Left lung (tissue), 10 donors: ENCODE results near the gene RXRG. TPM values are rescaled to one million over a fixed set of nuclear protein-coding genes. Genes with fewer than 3 reads are reported as not detected.

ENCODE experiments used
- ATAC-seq: fragments of 200-7000 bp; cut with Tn5 transposase; one replicate; pipeline ENCODE4 v1.9.1; 2020; ENCODE audit warnings: moderate library complexity
- DNase-seq, 4 donors: peaks; one replicate each; pipeline ENCODE4 v3.0.0-alpha.2; 2013 to 2020
- H3K27ac ChIP-seq, 2 donors: fragments of 200-600 bp; sonication (generic) in 1 of 2; one replicate each; pipeline versions ENCODE4 v1.5.0 to v1.8.0; 2020 to 2021
- H3K27me3 ChIP-seq, 2 donors: fragments of 200-600 bp; sonication (generic) in 1 of 2; one replicate each; pipeline versions ENCODE4 v1.5.0 to v1.8.0; 2020 to 2021
- H3K36me3 ChIP-seq, 2 donors: fragments of 200-600 bp; sonication (generic) in 1 of 2; one replicate each; pipeline versions ENCODE4 v1.5.0 to v1.8.0; 2020 to 2021
- H3K4me1 ChIP-seq, 2 donors: fragments of 200-600 bp; one replicate each; pipeline ENCODE4 v1.8.0; 2021
- H3K4me3 ChIP-seq, 2 donors: fragments of 200-600 bp; sonication (generic) in 1 of 2; one replicate each; pipeline versions ENCODE4 v1.5.0 to v1.8.0; 2020 to 2021; ENCODE audit warnings: mild to moderate bottlenecking in 1 of 2
- H3K9me3 ChIP-seq, 2 donors: fragments of 200-600 bp; sonication (generic) in 1 of 2; one replicate each; pipeline versions ENCODE4 v1.5.0 to v1.8.0; 2020 to 2021
- intact Hi-C, 2 donors: fragments of 100-400 bp; cut with DNase I; formaldehyde crosslinking; loops; one replicate each; pipeline versions ENCODE4 v1.11.2 to v1.14.2; 2022
- polyA plus RNA-seq, 6 donors: library from polyadenylated mRNA; unstranded; fragments of 120-200 nt; gene quantifications; one replicate each; pipeline ENCODE4 v1.2.1, GENCODE V29; 2013; ENCODE audit not compliant: insufficient read length in 6 of 6
- total RNA-seq, 2 donors: library from RNA; stranded (reverse); fragmentation: NEBNext Ultra II Directional; extraction: Animal tissue kit (Norgen Biotek cat#: 25700); gene quantifications; one replicate each; pipeline ENCODE4 v1.2.1, GENCODE V29; 2021
- TF ChIP-seq, protein P1 (sequence below), 2 donors: fragments of 200-600 bp; sonication (generic) in 1 of 2; IDR thresholded peaks; one replicate each; pipeline versions ENCODE4 v1.5.0 to v1.8.0; 2021; ENCODE audit warnings: antibody characterized with exemption in 2 of 2
- donor health status: DM: no; HTN: yes; CAD: no.
- donor health status: DM: no; HTN: no; CAD: no.

RXRG gene
- total and polyA plus RNA-seq, 8 donors = 1.1 to 18.4 (median 14.1) TPM

DNA sequence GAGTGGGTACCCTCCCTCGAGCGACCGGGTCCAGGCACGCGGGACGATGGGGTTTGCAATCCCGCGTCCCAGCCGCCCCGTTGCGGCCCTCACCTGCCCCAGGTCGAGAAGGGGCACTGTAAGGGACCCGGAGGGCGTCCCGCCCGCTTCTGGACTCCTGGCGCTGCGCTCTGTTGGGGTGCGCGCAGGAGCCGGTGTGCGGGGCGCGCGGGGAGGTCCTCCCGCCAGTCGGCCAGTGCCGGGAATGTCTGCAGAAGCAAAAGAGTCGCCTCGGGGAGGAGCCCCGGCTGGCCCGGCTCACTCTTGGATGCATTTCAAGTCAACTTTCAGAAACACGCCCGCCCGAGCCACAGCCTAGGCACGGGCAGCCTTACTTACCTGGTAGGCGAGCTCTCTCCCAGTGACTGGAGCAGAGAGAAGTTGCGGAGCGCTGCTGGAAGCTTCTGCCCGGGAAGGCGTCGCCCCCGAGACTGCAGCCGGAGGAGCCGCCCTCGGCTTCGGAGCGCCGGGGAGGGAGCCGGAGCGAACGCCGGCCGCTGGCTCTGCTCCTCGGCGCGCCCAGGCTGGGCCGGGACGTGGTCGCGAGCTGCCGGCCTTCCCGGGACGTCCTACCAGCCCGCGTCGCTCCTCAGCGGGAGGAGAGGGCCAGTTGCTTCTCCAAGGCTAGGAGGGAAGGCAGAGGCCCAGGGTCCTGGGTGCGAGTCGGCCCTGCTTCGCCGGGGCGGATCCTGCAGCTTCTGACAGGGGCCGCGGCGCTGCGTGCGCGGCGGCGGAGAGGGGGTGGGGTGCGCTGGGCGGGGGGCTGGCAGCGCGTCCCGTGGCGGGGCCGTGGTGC is 88.7 kb downstream of the RXRG start, which contains the start of gene LMX1A:
LMX1A (minus strand) TSS at position 739 of the 835 bp plus-strand sequence. CDS start 1,156 bp downstream, outside the sequence.
- H3K27ac ChIP-seq = no peak within 1 kb of the TSS
- peaks cover 0 to 23% of the 10 kb centered on the region in 2 donors for H3K4me1 ChIP-seq
- intact Hi-C loops = no loop called here
- DNase-seq = peak in 1 of 4 donors; percentile 68
- peaks cover 73 to 99% of the 10 kb centered on the region in 2 donors for H3K27me3 ChIP-seq
- H3K4me3 ChIP-seq = peak within 1 kb of the TSS; percentile 19
- TF ChIP-seq, protein P1, sequence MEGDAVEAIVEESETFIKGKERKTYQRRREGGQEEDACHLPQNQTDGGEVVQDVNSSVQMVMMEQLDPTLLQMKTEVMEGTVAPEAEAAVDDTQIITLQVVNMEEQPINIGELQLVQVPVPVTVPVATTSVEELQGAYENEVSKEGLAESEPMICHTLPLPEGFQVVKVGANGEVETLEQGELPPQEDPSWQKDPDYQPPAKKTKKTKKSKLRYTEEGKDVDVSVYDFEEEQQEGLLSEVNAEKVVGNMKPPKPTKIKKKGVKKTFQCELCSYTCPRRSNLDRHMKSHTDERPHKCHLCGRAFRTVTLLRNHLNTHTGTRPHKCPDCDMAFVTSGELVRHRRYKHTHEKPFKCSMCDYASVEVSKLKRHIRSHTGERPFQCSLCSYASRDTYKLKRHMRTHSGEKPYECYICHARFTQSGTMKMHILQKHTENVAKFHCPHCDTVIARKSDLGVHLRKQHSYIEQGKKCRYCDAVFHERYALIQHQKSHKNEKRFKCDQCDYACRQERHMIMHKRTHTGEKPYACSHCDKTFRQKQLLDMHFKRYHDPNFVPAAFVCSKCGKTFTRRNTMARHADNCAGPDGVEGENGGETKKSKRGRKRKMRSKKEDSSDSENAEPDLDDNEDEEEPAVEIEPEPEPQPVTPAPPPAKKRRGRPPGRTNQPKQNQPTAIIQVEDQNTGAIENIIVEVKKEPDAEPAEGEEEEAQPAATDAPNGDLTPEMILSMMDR (IDR thresholded peaks at IDR 0.05) = no peak
- peak; percentile 55 for ATAC-seq
- H3K36me3 ChIP-seq = no peaks in the 10 kb centered on the region
- no peaks in the 10 kb centered on the region for H3K9me3 ChIP-seq

DNA sequence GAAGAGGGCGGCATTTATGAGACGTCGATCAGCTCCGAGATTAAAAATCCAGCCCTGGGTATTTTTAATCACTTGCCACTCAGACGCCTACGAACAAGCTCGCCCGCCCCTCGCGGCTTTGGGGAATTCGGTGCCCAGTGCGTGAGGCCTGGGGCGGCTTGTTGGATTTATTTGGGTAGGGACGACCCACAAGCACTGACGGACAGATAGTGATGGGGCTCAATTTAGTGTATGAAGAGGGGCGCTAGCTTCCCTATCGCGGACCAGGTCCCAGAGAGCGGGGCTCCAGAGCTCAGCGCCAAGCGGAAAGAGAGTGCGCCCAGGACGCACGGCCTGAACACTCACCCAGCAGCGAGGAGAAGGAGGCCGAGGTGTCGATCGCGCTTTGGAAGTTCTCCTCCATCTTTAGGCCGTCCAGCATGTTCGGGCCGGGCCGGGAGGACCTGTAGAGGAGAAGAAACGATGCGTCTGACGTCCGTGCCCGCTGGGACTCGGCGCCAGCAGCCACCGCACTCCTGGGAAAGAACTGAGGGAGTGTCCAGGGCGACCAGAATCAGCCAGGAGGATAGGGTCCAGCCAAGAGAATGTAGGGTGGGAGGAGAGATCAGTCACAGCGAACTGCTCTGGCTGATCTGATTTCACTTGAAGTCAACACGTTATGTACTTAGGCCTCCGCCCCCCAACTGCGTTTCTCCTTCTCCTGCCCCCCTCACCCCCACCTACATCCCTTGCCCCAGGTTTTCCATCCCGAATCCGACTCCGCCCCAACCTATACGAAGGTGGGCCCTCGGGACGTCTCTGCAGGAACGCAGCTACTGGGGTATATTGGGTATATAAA is 89.6 kb downstream of the RXRG start:
- TF ChIP-seq, protein P1 (IDR thresholded peaks at IDR 0.05) = no peak
- intact Hi-C loops = no loop called here
- DNase-seq = peak in 1 of 4 donors; percentile 70
- H3K27me3 ChIP-seq = peaks cover 81 to 100% of the 10 kb centered on the region in 2 donors
- no peak overlapping the region for H3K4me3 ChIP-seq
- no peak overlapping the region for H3K27ac ChIP-seq
- H3K9me3 ChIP-seq = no peaks in the 10 kb centered on the region
- H3K4me1 ChIP-seq = peaks cover 0 to 23% of the 10 kb centered on the region in 2 donors
- ATAC-seq = no peak
- no peaks in the 10 kb centered on the region for H3K36me3 ChIP-seq

DNA sequence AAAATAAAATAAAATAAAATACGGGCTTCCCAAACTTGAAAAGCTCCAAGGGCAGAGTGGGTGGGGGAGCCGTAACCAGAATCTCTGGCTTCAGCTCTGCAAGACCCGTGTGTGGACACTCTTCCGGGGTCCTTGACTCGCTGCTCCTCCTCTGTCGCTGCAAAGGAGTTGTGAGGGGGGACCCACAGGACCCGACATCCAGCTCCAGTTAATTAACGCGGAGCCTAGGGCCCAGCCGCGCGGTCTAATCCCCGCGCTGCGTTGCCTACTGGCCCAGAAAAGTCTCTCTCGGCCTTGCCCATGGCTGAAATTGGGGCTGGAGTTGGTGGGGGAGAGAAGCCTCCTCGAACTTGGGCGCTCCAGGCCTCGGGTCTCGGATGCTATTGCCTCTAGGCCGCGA is 90.2 kb downstream of the RXRG start:
- H3K27me3 ChIP-seq = peaks cover 87 to 100% of the 10 kb centered on the region in 2 donors
- TF ChIP-seq, protein P1 (IDR thresholded peaks at IDR 0.05) = no peak
- intact Hi-C loops = no loop called here

DNA sequence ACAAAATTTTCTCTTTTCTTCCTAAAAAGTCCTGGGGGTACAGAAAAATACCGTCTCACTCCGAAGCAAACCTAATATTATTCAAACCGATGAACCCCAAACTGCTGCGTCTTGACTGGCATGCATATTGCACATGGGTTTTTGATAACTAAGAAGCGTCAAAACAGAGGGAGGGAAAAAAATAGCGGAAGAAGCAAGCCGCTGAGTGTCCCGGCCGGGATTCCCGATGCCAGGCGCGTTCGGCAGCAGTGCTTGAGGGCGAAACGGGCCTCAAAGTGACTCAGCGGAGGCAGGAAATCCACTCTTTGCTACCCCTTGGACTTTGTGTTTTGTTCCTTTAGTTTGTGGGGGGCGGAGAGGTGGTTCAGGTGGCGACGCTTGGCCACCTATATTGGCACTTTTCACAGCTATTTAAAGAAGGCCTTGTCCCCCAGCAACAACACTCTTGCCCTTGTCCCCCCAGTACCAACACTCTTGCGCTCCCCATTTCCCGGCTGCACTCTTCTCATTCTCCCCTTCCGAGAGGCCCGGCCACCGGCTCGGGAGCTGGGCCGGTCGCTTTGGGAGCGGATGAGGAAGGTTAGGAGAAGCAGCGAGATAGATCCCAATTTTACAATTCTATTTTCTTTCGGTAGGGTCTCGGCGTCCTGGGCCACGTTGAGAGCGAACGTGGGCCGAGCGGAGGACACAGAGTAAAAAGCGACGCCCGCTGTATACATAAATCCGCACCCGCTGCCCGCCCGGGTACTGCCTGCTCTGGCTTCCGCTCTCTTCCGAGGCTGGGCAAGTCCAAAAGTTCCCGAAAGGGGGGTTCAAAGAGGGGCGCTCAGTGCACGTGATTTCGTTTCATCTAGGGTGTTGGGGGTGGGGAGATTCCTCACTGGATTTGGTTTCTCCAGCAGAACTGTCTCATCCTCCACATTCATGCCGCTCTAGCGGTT is 90.9 kb downstream of the RXRG start:
- intact Hi-C loops = no loop called here
- H3K36me3 ChIP-seq = no peaks in the 10 kb centered on the region
- H3K4me1 ChIP-seq = peaks cover 0 to 23% of the 10 kb centered on the region in 2 donors
- no peaks in the 10 kb centered on the region for H3K9me3 ChIP-seq
- no peak overlapping the region for H3K27ac ChIP-seq
- peaks cover 95 to 100% of the 10 kb centered on the region in 2 donors for H3K27me3 ChIP-seq
- DNase-seq = peak in 1 of 4 donors; percentile 50
- no peak overlapping the region for H3K4me3 ChIP-seq
- no peak for ATAC-seq
- TF ChIP-seq, protein P1 (IDR thresholded peaks at IDR 0.05) = no peak

More for the DNA sequence above, 90.2 kb downstream of the RXRG start:
- peak in 1 of 4 donors; percentile 32 for DNase-seq
- ATAC-seq = no peak
- H3K4me3 ChIP-seq = no peak overlapping the region
- H3K36me3 ChIP-seq = no peaks in the 10 kb centered on the region
- peaks cover 0 to 23% of the 10 kb centered on the region in 2 donors for H3K4me1 ChIP-seq
- H3K9me3 ChIP-seq = no peaks in the 10 kb centered on the region
- H3K27ac ChIP-seq = no peak overlapping the region
